CD4-positive, CD25-positive, alpha-beta regulatory T cell (primary cell): ENCODE data around the gene EOLA1. TPM values are rescaled to one million over a fixed set of nuclear protein-coding genes. Genes with fewer than 3 reads are reported as not detected.
"Not testable (repeated sequence)": the region's sequence is repeated elsewhere in the genome, so short reads cannot be mapped to it uniquely, and the experiment has no call there.

Source experiments
- ATAC-seq, 2 donors: fragments of 150-1000 bp; cut with Tn5 transposase; one replicate each; pipeline ENCODE4 v1.10.0; 2021; ENCODE audit warnings: low read depth in 2 of 2, moderate number of reproducible peaks in 2 of 2, moderate library complexity in 1 of 2
- DNase-seq, 3 donors: peaks; one replicate each; pipeline versions ENCODE4 v3.0.0 to v3.0.0-alpha.2; 2012 to 2022; ENCODE audit warnings: mixed read lengths in 1 of 3
- H3K27ac ChIP-seq: one replicate; pipeline ENCODE4 v1.7.0; 2013; ENCODE audit warnings: mild to moderate bottlenecking, low read length; ENCODE audit not compliant: insufficient read depth, poor library complexity, severe bottlenecking
- H3K27me3 ChIP-seq: one replicate; pipeline ENCODE4 v1.7.0; 2013; ENCODE audit warnings: low read length; ENCODE audit not compliant: control insufficient read depth, insufficient read depth
- H3K36me3 ChIP-seq: one replicate; pipeline ENCODE4 v1.7.0; 2013; ENCODE audit warnings: mild to moderate bottlenecking, low read length, moderate library complexity; ENCODE audit not compliant: control insufficient read depth, insufficient read depth
- H3K4me1 ChIP-seq: 2 replicates; pipeline ENCODE4 v1.7.0; 2013; ENCODE audit warnings: mild to moderate bottlenecking, low read length; ENCODE audit not compliant: insufficient read depth, control insufficient read depth, poor library complexity, severe bottlenecking
- H3K4me3 ChIP-seq: one replicate; pipeline ENCODE4 v1.7.0; 2013; ENCODE audit warnings: low read depth, mild to moderate bottlenecking, low read length, moderate library complexity
- H3K9me3 ChIP-seq, 2 experiments: 1 replicate in 1 of 2; 2 replicates in 1 of 2; pipeline ENCODE4 v1.7.0; 2013; ENCODE audit warnings: low read length in 2 of 2, mild to moderate bottlenecking in 1 of 2, moderate library complexity in 1 of 2; ENCODE audit not compliant: control insufficient read depth in 2 of 2
- H3K27ac Mint-ChIP-seq, 3 donors: one replicate each; pipeline ENCODE4 v1.8.0; 2020 to 2022; ENCODE audit warnings: mild to moderate bottlenecking in 3 of 3, mixed read lengths in 3 of 3, moderate library complexity in 2 of 3
- H3K27me3 Mint-ChIP-seq: one replicate; pipeline ENCODE4 v1.8.0; 2022; ENCODE audit warnings: mild to moderate bottlenecking, mixed read lengths
- H3K36me3 Mint-ChIP-seq: one replicate; pipeline ENCODE4 v1.8.0; 2020; ENCODE audit warnings: mixed read lengths
- H3K4me1 Mint-ChIP-seq, 4 donors: one replicate each; pipeline ENCODE4 v1.8.0; 2020 to 2022; ENCODE audit warnings: mixed read lengths in 4 of 4, mild to moderate bottlenecking in 1 of 4
- H3K4me3 Mint-ChIP-seq, 4 donors: one replicate each; pipeline ENCODE4 v1.8.0; 2020 to 2022; ENCODE audit warnings: mild to moderate bottlenecking in 4 of 4, mixed read lengths in 4 of 4, moderate library complexity in 3 of 4
- H3K9me3 Mint-ChIP-seq, 7 donors: one replicate each; pipeline ENCODE4 v1.8.0; 2020 to 2022; ENCODE audit warnings: mixed read lengths in 7 of 7, mild to moderate bottlenecking in 3 of 7, moderate library complexity in 2 of 7
- polyA plus RNA-seq, 4 donors: library from polyadenylated mRNA; unstranded; fragments of 300-500 nt; fragmentation: Illumina TruSeq; gene quantifications; one replicate each; pipeline ENCODE4 v1.2.3, GENCODE V29; 2021
- total RNA-seq: library from RNA; stranded (reverse); gene quantifications from one replicate; pipeline ENCODE4 v1.2.3, GENCODE V29; 2022

Gene EOLA1
- total and polyA plus RNA-seq, 5 donors from 2014 or later: 25.6 to 81.3 (median 35.7) TPM

DNA sequence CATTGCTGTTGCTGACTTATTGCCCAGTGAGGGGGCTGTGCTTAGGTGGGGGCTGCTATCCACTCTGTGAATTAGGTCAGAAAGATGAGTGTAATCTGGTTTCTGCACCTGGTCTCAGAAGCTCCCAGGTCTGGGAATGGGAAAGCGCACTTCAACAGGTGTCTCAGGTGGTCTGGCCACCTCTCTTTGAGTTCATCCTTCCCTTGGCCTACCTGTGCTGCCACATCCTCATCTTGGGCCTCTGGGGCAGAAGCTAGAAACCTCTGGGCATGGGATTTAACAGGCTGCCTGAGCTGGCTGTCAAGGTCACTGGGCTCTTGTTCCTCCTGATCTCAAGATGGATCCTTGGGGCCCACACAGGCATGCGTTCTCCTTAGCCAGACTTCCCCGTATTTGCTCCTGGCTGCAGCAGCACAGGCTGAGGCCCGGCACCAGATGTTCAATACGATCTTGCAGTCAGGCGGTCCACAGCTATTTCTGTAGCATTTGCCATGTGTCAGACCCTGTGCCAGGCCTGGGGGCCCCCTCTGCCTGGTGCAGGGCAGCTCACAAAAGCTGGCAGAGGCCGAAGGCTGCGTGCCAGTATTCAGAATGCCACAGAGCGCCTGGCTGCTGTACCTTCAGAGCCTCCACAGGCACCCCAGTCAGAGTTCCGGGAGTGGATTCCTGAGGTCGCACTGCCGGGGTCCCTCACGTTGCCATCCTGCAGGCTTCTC is 14.3 kb upstream of the EOLA1 start:
- H3K4me3 Mint-ChIP-seq: peak overlapping the region in 2 of 4 donors; percentile 10 to 73
- peaks cover 32% of the 10 kb centered on the region for H3K4me1 ChIP-seq
- H3K36me3 Mint-ChIP-seq: not testable (repeated sequence)

DNA sequence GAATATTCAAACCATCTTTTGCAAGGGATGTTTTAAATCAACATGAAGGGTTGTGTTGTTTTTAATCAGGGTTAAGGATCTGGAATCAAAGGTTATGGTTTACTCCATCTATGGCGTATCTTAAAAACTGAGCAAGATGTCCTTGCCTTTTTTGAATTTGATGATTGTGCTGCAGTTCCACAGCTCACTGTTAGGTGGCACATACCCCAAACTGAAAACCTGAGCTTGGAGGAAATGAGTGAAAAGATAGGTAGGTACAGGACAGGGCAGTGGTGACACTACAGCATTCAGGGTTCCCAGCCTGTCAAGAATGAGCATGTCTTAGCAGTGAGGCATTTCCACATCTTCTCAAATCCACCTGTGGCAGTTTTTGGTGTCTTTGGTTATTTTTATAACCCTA is 13.1 kb upstream of the EOLA1 start:
- Mint-ChIP-seq H3K27ac (peak overlapping the region; percentile 29 to 94 (median 79)), H3K9me3 (no peaks in the 10 kb centered on the region), H3K27me3 (no peaks in the 10 kb centered on the region), H3K36me3 (no peaks in the 10 kb centered on the region), H3K4me3 (peak overlapping the region in 2 of 4 donors; percentile 13 to 74), H3K4me1 (peaks cover 2 to 31% (median 9%) of the 10 kb centered on the region in 4 donors)
- ATAC-seq (peak; percentile 24 to 38), DNase-seq (peak; percentile 19 to 77 (median 58))
- Histone ChIP-seq H3K9me3 (no peaks in the 10 kb centered on the region), H3K36me3 (no peaks in the 10 kb centered on the region), H3K4me1 (peaks cover 22% of the 10 kb centered on the region), H3K4me3 (no peak overlapping the region), H3K27ac (peak overlapping the region; percentile 33), H3K27me3 (no peaks in the 10 kb centered on the region)

More for the DNA sequence above, 14.3 kb upstream of the EOLA1 start:
- not testable (repeated sequence) for H3K27me3 ChIP-seq, H3K9me3 Mint-ChIP-seq, H3K36me3 ChIP-seq, H3K4me3 ChIP-seq, H3K9me3 ChIP-seq, DNase-seq, ATAC-seq, H3K27me3 Mint-ChIP-seq
- peak overlapping the region; percentile 86 for H3K27ac ChIP-seq
- peaks cover 6 to 40% (median 14%) of the 10 kb centered on the region in 4 donors for H3K4me1 Mint-ChIP-seq
- peak overlapping the region; percentile 89 to 93 (median 92) for H3K27ac Mint-ChIP-seq

DNA sequence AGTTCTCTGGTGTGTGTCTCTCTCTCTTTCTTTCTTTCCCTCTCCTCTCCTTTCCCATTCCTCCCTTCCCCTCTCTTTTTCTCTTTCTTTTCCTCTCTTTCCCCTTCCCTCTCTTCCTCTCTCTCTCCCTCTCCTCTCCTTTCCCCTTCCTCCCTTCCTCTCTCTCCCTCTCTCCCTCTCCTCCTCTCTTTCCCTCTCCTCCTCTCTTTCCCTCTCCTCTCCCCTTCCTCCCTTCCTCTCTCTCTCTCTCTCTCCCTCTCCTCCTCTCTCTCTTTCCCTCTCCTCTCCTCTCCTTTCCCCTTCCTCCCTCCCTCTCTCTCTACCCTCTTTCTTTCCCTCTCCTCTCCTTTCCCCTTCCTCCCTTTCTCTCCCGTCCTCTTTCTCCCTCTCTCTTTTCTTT is 12.4 kb upstream of the EOLA1 start:
- no peaks in the 10 kb centered on the region for H3K9me3 ChIP-seq
- DNase-seq (no peak), ATAC-seq (no peak)
- H3K27ac ChIP-seq: no peak overlapping the region
- Mint-ChIP-seq H3K4me3 (no peak overlapping the region), H3K27ac (no peak overlapping the region), H3K36me3 (no peaks in the 10 kb centered on the region), H3K9me3 (no peaks in the 10 kb centered on the region), H3K4me1 (peaks cover 2 to 28% (median 9%) of the 10 kb centered on the region in 4 donors), H3K27me3 (no peaks in the 10 kb centered on the region)
- H3K27me3 ChIP-seq: no peaks in the 10 kb centered on the region
- no peak overlapping the region for H3K4me3 ChIP-seq
- peaks cover 18% of the 10 kb centered on the region for H3K4me1 ChIP-seq
- no peaks in the 10 kb centered on the region for H3K36me3 ChIP-seq

GRCh38 chrX:149531599-149531998 is 9.2 kb upstream of the EOLA1 start:
- Histone ChIP-seq H3K27ac (no peak overlapping the region), H3K27me3 (no peaks in the 10 kb centered on the region), H3K4me3 (no peak overlapping the region), H3K36me3 (no peaks in the 10 kb centered on the region), H3K4me1 (peaks cover under 1% of the 10 kb centered on the region), H3K9me3 (no peaks in the 10 kb centered on the region)
- Mint-ChIP-seq H3K27me3 (no peaks in the 10 kb centered on the region), H3K9me3 (no peaks in the 10 kb centered on the region), H3K4me3 (no peak overlapping the region), H3K36me3 (no peaks in the 10 kb centered on the region), H3K4me1 (peaks cover 2 to 7% (median 7%) of the 10 kb centered on the region in 4 donors), H3K27ac (peak overlapping the region in 1 of 3 donors; percentile 43)
- DNase-seq (no peak), ATAC-seq (no peak)

GRCh38 chrX:149532868-149533267 is 7.9 kb upstream of the EOLA1 start:
- ATAC-seq, H3K27me3 Mint-ChIP-seq, H3K9me3 Mint-ChIP-seq, H3K4me1 ChIP-seq, H3K4me3 Mint-ChIP-seq, H3K27ac ChIP-seq, H3K4me3 ChIP-seq, H3K9me3 ChIP-seq, H3K36me3 ChIP-seq, H3K36me3 Mint-ChIP-seq, H3K4me1 Mint-ChIP-seq, H3K27me3 ChIP-seq, DNase-seq: not testable (repeated sequence)
- peak overlapping the region in 1 of 3 donors; percentile 42 for H3K27ac Mint-ChIP-seq

DNA sequence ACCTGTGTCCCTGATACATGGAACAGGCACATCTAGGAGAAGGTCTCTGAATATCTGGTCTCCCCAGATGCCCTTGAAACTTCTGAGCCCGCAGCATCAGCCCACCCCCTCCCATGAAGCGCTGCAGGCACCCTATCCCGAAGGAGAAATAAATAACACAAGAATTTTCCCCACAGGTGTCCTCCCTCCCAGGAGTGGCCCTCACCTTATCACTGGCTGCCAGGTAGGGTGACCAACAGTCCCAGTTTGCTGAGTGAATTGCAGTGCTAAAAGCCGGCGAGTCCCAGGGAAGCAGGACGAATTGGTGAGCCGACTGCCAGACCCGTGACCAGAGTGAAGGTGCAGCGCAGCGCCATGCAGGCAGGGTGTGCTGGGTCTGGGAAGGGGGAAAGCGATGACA is 6.8 kb upstream of the EOLA1 start:
- not testable (repeated sequence) for H3K27me3 ChIP-seq, H3K4me3 Mint-ChIP-seq, DNase-seq, H3K4me3 ChIP-seq, H3K9me3 Mint-ChIP-seq, ATAC-seq, H3K27me3 Mint-ChIP-seq, H3K4me1 ChIP-seq, H3K27ac ChIP-seq, H3K4me1 Mint-ChIP-seq, H3K9me3 ChIP-seq, H3K36me3 Mint-ChIP-seq, H3K36me3 ChIP-seq, H3K27ac Mint-ChIP-seq

DNA sequence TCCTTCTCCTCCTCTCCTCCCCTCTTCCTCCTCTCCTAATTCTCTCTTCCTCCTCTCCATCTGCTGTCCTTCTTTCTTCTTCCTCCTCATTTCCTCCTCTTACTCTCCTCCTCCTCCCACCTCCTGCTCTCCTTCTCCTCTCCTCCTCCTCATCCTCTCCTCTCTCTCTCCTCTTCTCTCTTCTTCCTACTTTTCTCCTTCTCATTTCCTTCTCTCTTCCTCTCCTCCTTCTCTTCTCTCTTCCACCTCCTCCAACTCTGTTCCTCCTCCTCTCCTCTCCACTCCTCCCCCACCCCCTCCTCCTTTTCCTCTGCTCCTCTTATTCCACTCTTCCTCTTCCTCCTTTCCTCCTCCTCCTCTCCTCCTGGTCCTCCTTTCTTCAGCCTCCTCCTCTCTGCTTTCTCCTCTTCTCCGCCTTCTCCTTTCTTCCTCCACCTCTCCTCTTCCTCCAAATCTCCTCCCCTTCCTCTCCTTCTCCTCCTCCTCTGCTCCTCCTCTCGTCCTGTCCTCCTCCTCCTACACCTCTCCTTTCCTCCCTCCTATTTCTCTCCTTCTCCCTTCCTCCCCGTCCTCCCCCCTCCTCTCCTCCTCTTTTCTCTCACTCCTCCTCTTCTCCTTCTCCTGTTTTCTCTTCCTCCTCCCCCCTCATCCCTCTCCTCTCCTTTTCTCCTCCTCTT is 5.7 kb upstream of the EOLA1 start:
- not testable (repeated sequence) for H3K4me1 Mint-ChIP-seq, H3K4me3 Mint-ChIP-seq
- peak overlapping the region in 1 of 3 donors; percentile 60 for H3K27ac Mint-ChIP-seq

DNA sequence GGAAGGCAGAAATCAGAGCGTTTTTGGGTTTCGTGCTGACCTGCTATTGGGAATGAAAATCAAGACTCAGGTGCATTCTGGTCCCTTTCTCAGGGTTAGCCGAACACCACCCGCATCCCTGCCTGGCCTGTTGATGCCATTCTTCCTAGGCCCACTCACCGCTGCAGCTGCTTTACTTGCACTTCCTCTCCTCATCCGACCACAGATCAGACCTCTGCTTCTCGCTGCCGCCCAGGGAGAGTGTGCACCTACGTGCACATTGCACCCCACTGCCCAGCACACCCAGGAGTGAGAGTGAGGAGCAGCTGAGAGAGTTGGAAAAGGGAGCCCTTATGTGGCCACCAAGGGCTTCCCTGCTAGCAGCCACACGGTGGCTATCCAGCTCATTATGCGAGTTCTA is 3.3 kb upstream of the EOLA1 start:
- not testable (repeated sequence) for H3K36me3 Mint-ChIP-seq, H3K4me3 ChIP-seq, H3K9me3 Mint-ChIP-seq, DNase-seq, H3K27me3 ChIP-seq, H3K9me3 ChIP-seq, ATAC-seq, H3K27ac Mint-ChIP-seq, H3K36me3 ChIP-seq, H3K27me3 Mint-ChIP-seq, H3K4me3 Mint-ChIP-seq, H3K27ac ChIP-seq
- peaks cover 0 to 15% (median 3%) of the 10 kb centered on the region in 4 donors for H3K4me1 Mint-ChIP-seq
- H3K4me1 ChIP-seq: peaks cover 11% of the 10 kb centered on the region

More for the DNA sequence above, 5.7 kb upstream of the EOLA1 start:
- not testable (repeated sequence) for ATAC-seq, H3K36me3 ChIP-seq, H3K4me3 ChIP-seq, H3K27me3 Mint-ChIP-seq, H3K36me3 Mint-ChIP-seq, H3K27me3 ChIP-seq, H3K9me3 Mint-ChIP-seq, H3K9me3 ChIP-seq, H3K27ac ChIP-seq, H3K4me1 ChIP-seq, DNase-seq
